HG03139 (cell line): Measurements from ENCODE around the gene PTH1R.

Experiments used
- ATAC-seq: cut with Tn5 transposase; IDR thresholded peaks from one replicate; pipeline ENCODE4 v1.9.1; 2021; ENCODE audit not compliant: unreplicated experiment

PTH1R gene

GRCh38 chr3:46926871-46927717 lies 49.6 kb downstream of the PTH1R start:
- ATAC-seq, result peak; percentile 48

GRCh38 chr3:46927718-46928073 lies 50.2 kb downstream of the PTH1R start:
- no peak for ATAC-seq

- ATAC-seq, result no peak
Observed at GRCh38 chr3:46928282-46928681, 50.8 kb downstream of the PTH1R start.

- ATAC-seq, result no peak
Observed at GRCh38 chr3:46929324-46929723, 51.8 kb downstream of the PTH1R start.

GRCh38 chr3:46930166-46930944 lies 52.8 kb downstream of the PTH1R start:
- no peak for ATAC-seq

- ATAC-seq, result no peak
Observed at GRCh38 chr3:46930945-46931403, 53.5 kb downstream of the PTH1R start.

- no peak for ATAC-seq
Observed at GRCh38 chr3:46931631-46932331, 54.3 kb downstream of the PTH1R start.

GRCh38 chr3:46932455-46933225 lies 55.1 kb downstream of the PTH1R start:
- ATAC-seq, result no peak

GRCh38 chr3:46933261-46933660 lies 55.7 kb downstream of the PTH1R start:
- ATAC-seq, result no peak

GRCh38 chr3:46934072-46934471 lies 56.6 kb downstream of the PTH1R start:
- no peak for ATAC-seq

- no peak for ATAC-seq
Observed at GRCh38 chr3:46934498-46935167, 57.1 kb downstream of the PTH1R start.

- ATAC-seq, result no peak
Observed at GRCh38 chr3:46935168-46935858, 57.8 kb downstream of the PTH1R start.

GRCh38 chr3:46935989-46936558 lies 58.6 kb downstream of the PTH1R start:
- ATAC-seq, result no peak

- no peak for ATAC-seq
Observed at GRCh38 chr3:46936733-46937250, 59.3 kb downstream of the PTH1R start.

- no peak for ATAC-seq
Observed at GRCh38 chr3:46938118-46938517, 60.6 kb downstream of the PTH1R start.

GRCh38 chr3:46939578-46940445 lies 62.3 kb downstream of the PTH1R start:
- ATAC-seq, result no peak

GRCh38 chr3:46942076-46942475 lies 64.6 kb downstream of the PTH1R start:
- no peak for ATAC-seq
